GM12878 (cell line): Measurements from ENCODE around the gene TSEN54. TPM values are rescaled to one million over a fixed set of nuclear protein-coding genes. Genes with fewer than 3 reads are reported as not detected.
A peak's percentile ranks its signal among the peaks of the same experiment; 100 is the strongest.

ENCODE experiments used
- BACH1 ChIP-seq: fragments of 450-650 bp; IDR thresholded peaks from 2 replicates; pipeline ENCODE4 v1.6.1; 2017; ENCODE audit warnings: mild to moderate bottlenecking, borderline replicate concordance
- CBX3 ChIP-seq: fragments of 200-600 bp; sonication (generic); IDR thresholded peaks from 2 replicates; pipeline ENCODE4 v1.6.1; 2016; ENCODE audit warnings: low read depth, borderline replicate concordance
- RCOR1 ChIP-seq: conservative IDR thresholded peaks from 2 replicates; pipeline ENCODE4 v1.6.1; 2012; ENCODE audit warnings: low read depth, low read length, improper control_type of control experiment
- SMAD5 ChIP-seq: IDR thresholded peaks from 2 replicates; pipeline ENCODE4 v1.6.1; 2016; ENCODE audit warnings: antibody characterized with exemption, low read depth
- SMARCA5 ChIP-seq: fragments of 450-650 bp; IDR thresholded peaks from 2 replicates; pipeline ENCODE4 v1.6.1; 2017; ENCODE audit warnings: mild to moderate bottlenecking
- SP1 ChIP-seq: IDR thresholded peaks from one replicate; pipeline ENCODE4 v1.6.1; 2011; ENCODE audit warnings: low read depth, low read length
- ZBED1 ChIP-seq: IDR thresholded peaks from 2 replicates; pipeline ENCODE4 v1.6.1; 2016; ENCODE audit warnings: borderline replicate concordance
- ZNF592 ChIP-seq: fragments of 450-650 bp; IDR thresholded peaks from 2 replicates; pipeline ENCODE4 v1.6.1; 2017; ENCODE audit warnings: mild to moderate bottlenecking, moderate library complexity
- polyA plus RNA-seq, 11 experiments: library from polyadenylated mRNA; depleted of rRNA in 4 of 11; unstranded in 6 of 11; stranded (reverse) in 5 of 11; fragments of >200 nt; fragmentation: Nextera tagmentation in 4 of 11; fragmentation: Illumina TruSeq in 1 of 11; extraction: Ambion mirVana in 4 of 11; extraction: Trizol in 1 of 11; gene quantifications; 1 replicate in 1 of 11; 2 replicates in 10 of 11; pipeline versions ENCODE4 v1.2.1 to v1.2.3, GENCODE V29; 2011 to 2016; ENCODE audit warnings: inconsistent platforms in 2 of 11, missing spikeins in 2 of 11, low read depth in 1 of 11
- total RNA-seq, 4 experiments: library from RNA; depleted of rRNA in 3 of 4; stranded (reverse); fragments of >200 nt in 3 of 4; fragmentation: Illumina TruSeq in 1 of 4; extraction: Trizol in 1 of 4; gene quantifications; 2 replicates each; pipeline versions ENCODE4 v1.2.1 to v1.2.3, GENCODE V29; 2013 to 2021
- TF ChIP-seq, protein P1 (sequence below): IDR thresholded peaks from 2 replicates; pipeline ENCODE4 v1.6.1; 2011; ENCODE audit warnings: borderline replicate concordance, low read depth, mild to moderate bottlenecking, moderate library complexity, low read length; ENCODE audit not compliant: insufficient read depth, poor library complexity, severe bottlenecking
- TF ChIP-seq, protein P2 (sequence below): fragments of 450-650 bp; conservative IDR thresholded peaks from 2 replicates; pipeline ENCODE4 v1.6.1; 2017; ENCODE audit warnings: mild to moderate bottlenecking, moderate library complexity

The TSEN54 gene
- total and polyA plus RNA-seq, 10 of the 15 experiments (the other 5 are each of a cell fraction or from before 2014, with no cell fraction given), result 7.1 to 48.0 (median 41.1) TPM

- TF ChIP-seq ZNF592 (no peak), SMAD5 (no peak), BACH1 (0 out of 2 replicates have a peak, but pooled peaks have one; percentile 2), SP1 (no peak), SMARCA5 (no peak), CBX3 (no peak), RCOR1 (no peak), ZBED1 (no peak)
- TF ChIP-seq, protein P1, sequence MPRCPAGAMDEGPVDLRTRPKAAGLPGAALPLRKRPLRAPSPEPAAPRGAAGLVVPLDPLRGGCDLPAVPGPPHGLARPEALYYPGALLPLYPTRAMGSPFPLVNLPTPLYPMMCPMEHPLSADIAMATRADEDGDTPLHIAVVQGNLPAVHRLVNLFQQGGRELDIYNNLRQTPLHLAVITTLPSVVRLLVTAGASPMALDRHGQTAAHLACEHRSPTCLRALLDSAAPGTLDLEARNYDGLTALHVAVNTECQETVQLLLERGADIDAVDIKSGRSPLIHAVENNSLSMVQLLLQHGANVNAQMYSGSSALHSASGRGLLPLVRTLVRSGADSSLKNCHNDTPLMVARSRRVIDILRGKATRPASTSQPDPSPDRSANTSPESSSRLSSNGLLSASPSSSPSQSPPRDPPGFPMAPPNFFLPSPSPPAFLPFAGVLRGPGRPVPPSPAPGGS, result no peak
- TF ChIP-seq, protein P2, sequence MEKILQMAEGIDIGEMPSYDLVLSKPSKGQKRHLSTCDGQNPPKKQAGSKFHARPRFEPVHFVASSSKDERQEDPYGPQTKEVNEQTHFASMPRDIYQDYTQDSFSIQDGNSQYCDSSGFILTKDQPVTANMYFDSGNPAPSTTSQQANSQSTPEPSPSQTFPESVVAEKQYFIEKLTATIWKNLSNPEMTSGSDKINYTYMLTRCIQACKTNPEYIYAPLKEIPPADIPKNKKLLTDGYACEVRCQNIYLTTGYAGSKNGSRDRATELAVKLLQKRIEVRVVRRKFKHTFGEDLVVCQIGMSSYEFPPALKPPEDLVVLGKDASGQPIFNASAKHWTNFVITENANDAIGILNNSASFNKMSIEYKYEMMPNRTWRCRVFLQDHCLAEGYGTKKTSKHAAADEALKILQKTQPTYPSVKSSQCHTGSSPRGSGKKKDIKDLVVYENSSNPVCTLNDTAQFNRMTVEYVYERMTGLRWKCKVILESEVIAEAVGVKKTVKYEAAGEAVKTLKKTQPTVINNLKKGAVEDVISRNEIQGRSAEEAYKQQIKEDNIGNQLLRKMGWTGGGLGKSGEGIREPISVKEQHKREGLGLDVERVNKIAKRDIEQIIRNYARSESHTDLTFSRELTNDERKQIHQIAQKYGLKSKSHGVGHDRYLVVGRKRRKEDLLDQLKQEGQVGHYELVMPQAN, result 0 out of 2 replicates have a peak, but pooled peaks have one; percentile 5
Observed at GRCh38 chr17:75525806-75526554, 9.7 kb downstream of the TSEN54 start (continued).
